ENCODE results near the gene ATP5MC2.
"Not testable (repeated sequence)": the region's sequence is repeated elsewhere in the genome, so short reads cannot be mapped to it uniquely, and the experiment has no call there.

Gene ATP5MC2

DNA sequence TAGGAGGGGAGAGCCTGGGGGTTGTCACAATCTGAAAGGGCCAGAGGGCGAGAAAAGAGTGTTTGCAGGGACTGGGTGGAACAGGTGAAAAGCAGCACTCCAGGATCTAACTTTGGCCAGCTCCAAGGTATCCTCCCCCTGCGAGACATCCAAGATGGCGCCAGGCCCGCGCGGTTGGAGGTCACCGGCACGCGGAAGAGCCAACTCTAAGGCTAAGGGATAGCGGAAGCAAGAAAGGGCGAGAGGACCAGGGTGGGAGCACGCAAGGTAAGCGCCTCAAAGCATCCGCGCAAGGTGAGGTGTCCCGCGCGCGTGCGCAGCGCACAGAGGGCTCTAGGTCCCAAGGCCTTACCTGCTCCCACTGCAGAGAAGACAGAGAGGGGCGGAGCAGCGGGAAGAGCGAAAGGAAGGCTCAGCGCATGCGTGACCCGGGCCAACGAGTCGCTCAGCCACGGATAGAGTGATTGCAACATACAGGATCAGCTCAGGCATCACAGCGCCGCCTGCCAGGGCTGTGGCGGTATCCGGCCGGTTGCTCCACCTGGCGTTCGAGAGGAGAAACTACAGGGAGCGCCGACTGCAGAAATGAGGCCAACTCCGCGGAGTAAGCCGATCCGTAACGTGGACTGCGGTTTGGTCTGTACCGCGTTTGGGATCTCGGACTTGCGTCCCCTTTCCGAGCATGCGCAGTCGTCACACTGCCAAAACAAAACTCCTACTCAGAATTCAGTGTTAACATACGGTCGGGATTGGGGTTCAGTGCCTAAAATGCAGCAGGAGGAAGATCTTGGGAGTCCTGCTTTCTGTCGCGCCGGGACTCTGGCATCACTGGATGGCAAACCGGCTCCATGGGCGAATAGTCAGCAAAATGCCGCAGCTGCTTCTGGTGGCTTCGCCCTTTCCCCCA, at the start of gene ATP5MC2:
ATP5MC2 (minus strand) TSS at position 383 of the 907 bp plus-strand sequence. CDS start 3,469 bp downstream, outside the sequence.
- ChIA-PET POLR2A (interaction anchor here (0.7 to 6.6 kb wide), 24 partner anchors 9 to 376 kb away, joined by 3 to 129 read pairs (median 6); partner anchors contain the start of genes AAAS, ATF7, MYG1 and TARBP2), CTCF (interaction anchor here (0.5 to 2.0 kb wide), 14 partner anchors 9 to 612 kb away, joined by 3 to 9 read pairs (median 3); no protein-coding TSS in a partner anchor)
- TF ChIP-seq HDGF (IDR thresholded peaks at IDR 0.05; ENCODE audit: borderline replicate concordance), result no peak; the same call in 1 of the 2 replicates
- TF ChIP-seq ELF4 (IDR thresholded peaks at IDR 0.05), result 0 out of 2 replicates have a peak, but pooled peaks have one; percentile 32
- TF ChIP-seq L3MBTL2 (conservative IDR thresholded peaks at IDR 0.05), result peak; percentile 98
- TF ChIP-seq, protein P1, sequence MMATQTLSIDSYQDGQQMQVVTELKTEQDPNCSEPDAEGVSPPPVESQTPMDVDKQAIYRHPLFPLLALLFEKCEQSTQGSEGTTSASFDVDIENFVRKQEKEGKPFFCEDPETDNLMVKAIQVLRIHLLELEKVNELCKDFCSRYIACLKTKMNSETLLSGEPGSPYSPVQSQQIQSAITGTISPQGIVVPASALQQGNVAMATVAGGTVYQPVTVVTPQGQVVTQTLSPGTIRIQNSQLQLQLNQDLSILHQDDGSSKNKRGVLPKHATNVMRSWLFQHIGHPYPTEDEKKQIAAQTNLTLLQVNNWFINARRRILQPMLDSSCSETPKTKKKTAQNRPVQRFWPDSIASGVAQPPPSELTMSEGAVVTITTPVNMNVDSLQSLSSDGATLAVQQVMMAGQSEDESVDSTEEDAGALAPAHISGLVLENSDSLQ (IDR thresholded peaks at IDR 0.05), result peak; percentile 15; the same call in 1 of the 2 replicates
- TF ChIP-seq SUZ12 (IDR thresholded peaks at IDR 0.05), result no peak
- peak; percentile 97 for DNase-seq (ENCODE audit: extremely low spot score)

DNA sequence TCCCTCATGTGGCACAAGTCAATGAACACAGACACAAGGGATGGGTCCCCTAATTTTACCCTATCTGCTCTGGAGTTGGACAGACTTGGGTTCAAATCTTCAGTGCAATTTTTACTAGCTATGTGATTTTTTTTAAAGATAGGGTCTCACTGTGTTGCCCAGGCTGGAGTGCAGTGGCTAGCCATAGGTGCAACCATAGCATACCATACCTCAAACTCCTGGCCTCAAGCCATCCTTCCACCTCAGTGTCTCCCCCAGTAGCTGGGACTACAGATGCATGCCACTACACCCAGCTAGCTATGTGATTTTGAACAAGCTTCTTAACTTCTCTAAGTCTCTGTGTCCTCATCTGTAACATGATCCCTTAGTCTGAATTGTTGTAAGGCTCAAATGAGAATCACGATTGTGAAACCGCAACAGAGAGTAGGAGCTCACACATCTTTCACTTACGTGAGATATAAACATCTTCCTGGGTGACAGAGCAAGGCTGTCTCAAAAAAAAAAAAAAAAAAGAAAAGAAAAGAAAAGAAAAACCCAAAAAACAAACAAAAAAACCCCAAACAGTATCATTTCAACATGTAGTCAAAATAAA, 46.7 kb upstream of the ATP5MC2 start:
- TF ChIP-seq SUZ12 (IDR thresholded peaks at IDR 0.05) (no peak), BHLHE40 (IDR thresholded peaks at IDR 0.05; ENCODE audit: borderline replicate concordance) (no peak), ARNT (IDR thresholded peaks at IDR 0.05) (no peak), FOXA1 (IDR thresholded peaks at IDR 0.05) (no peak), CTBP1 (IDR thresholded peaks at IDR 0.05; ENCODE audit: borderline replicate concordance) (no peak), LEF1 (IDR thresholded peaks at IDR 0.05; ENCODE audit: borderline replicate concordance) (no peak)
- DNase-seq (ENCODE audit: extremely low spot score), result no peak
- ChIA-PET POLR2A (interaction anchor here (1.2 kb wide), 1 partner anchor 14 kb away, joined by 3 read pairs; no protein-coding TSS in a partner anchor), CTCF (interaction anchor here (0.6 to 1.1 kb wide), 4 partner anchors 11 to 263 kb away, joined by 3 to 4 read pairs (median 3); partner anchors contain the start of gene HOXC10)

DNA sequence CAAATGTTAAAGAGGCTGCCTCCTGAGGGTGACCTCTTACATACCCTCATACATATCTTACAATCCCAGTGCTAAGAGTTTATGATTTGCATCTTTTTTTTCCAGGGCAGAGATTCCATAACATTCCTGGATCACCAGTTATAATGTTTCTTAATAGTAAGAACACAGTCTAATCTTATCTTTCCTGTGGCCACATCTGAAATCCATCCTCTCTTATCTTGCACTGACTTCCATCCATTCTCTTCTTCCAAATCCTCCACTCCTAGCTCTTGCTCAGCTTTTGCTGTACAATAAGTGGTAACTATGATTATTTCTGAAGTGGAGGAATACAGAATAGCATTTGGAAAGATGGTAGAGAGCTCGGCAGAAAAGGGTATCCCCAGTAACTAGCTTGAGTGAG, 45.1 kb upstream of the ATP5MC2 start:
- TF ChIP-seq BHLHE40 (IDR thresholded peaks at IDR 0.05; ENCODE audit: borderline replicate concordance) (no peak), HDGF (IDR thresholded peaks at IDR 0.05; ENCODE audit: borderline replicate concordance) (no peak), NFRKB (IDR thresholded peaks at IDR 0.05) (no peak), ARNT (IDR thresholded peaks at IDR 0.05) (no peak), FOXM1 (IDR thresholded peaks at IDR 0.05; ENCODE audit: borderline replicate concordance) (no peak), SP1 (IDR thresholded peaks at IDR 0.05) (no peak), LEF1 (IDR thresholded peaks at IDR 0.05; ENCODE audit: borderline replicate concordance) (no peak), SUZ12 (IDR thresholded peaks at IDR 0.05) (no peak), ELF4 (IDR thresholded peaks at IDR 0.05) (no peak), L3MBTL2 (conservative IDR thresholded peaks at IDR 0.05) (no peak), FOXK2 (IDR thresholded peaks at IDR 0.05) (no peak), CTBP1 (IDR thresholded peaks at IDR 0.05; ENCODE audit: borderline replicate concordance) (no peak), FOXA1 (IDR thresholded peaks at IDR 0.05) (no peak), ZNF384 (IDR thresholded peaks at IDR 0.05) (no peak), TARDBP (IDR thresholded peaks at IDR 0.05) (no peak)
- TF ChIP-seq, protein P1 (IDR thresholded peaks at IDR 0.05), result no peak
- no peak for DNase-seq (ENCODE audit: extremely low spot score)
- POLR2A ChIA-PET, result no interaction called here
- CTCF ChIA-PET, result interaction anchor here (1.4 kb wide), 1 partner anchor 23 kb away, joined by 5 read pairs; no protein-coding TSS in a partner anchor

DNA sequence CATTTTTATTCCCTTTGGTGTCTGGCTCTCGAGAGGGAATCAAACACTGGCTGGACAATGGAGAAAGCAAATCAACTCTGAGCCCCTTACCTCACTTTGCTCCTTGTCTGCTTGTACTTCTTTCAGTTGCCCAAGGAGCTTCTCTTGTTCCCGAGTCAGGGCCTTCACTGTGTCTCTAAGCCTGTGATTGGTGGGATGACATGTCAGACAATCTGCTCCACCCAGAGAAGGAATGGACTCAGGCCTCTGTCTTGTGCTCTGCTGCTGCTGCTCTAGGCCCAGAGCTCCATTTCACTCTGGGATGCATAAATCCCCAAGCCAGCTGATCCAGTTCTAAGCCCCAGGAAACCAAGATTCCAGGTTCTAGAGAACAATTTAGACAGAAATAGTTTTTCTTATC, 43.8 kb upstream of the ATP5MC2 start:
- TF ChIP-seq NFRKB (IDR thresholded peaks at IDR 0.05) (no peak), ZNF384 (IDR thresholded peaks at IDR 0.05) (no peak), ARNT (IDR thresholded peaks at IDR 0.05) (no peak), SP1 (IDR thresholded peaks at IDR 0.05) (no peak), BHLHE40 (IDR thresholded peaks at IDR 0.05; ENCODE audit: borderline replicate concordance) (no peak)
- TF ChIP-seq, protein P1 (IDR thresholded peaks at IDR 0.05), result peak; percentile 87
- CTCF ChIA-PET, result no interaction called here
- no peak for DNase-seq (ENCODE audit: extremely low spot score)
- POLR2A ChIA-PET, result no interaction called here

DNA sequence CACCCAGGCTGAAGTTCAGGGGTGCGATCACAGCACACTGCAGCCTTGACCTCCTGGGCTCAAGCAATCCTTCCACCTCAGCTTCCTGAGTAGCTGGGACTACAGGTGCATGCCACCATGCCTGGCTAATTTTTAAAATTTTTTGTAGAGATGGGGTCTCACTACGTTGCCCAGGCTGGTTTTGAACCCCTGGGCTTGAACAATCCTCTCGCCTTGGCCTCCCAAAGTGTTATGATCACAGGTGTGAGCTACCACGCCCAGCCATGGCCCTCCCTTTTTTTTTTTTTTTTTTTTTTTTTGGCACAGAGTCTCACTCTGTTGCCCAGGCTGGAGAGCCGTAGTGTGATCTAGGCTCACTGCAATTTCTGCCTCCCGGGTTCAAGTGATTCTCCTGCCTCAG, 42.7 kb upstream of the ATP5MC2 start:
- CTCF ChIA-PET; DNase-seq (ENCODE audit: extremely low spot score); POLR2A ChIA-PET: not testable (repeated sequence)

DNA sequence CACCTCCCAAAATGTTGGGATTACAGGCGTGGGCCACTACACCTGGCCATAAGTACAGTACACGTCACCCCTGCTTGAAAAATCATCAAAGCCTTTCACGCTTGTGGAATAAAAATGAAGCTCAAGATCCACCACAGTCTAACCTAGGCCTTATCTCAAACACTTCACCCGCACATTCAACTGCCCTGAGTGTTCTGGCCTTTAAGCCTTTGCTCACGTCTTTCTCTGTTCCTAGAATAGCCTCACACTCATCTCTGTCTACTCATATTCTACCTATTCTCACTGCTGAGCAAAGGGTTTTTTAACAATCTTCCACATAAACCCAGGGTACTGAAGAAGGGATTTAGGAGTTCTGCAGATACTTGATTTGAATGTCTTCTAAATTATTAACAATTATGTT, 41.4 kb upstream of the ATP5MC2 start:
- no peak for DNase-seq (ENCODE audit: extremely low spot score)
- TF ChIP-seq ARNT (IDR thresholded peaks at IDR 0.05) (no peak), BHLHE40 (IDR thresholded peaks at IDR 0.05; ENCODE audit: borderline replicate concordance) (no peak), HDGF (IDR thresholded peaks at IDR 0.05; ENCODE audit: borderline replicate concordance) (no peak), FOXM1 (IDR thresholded peaks at IDR 0.05; ENCODE audit: borderline replicate concordance) (no peak), ZNF384 (IDR thresholded peaks at IDR 0.05) (no peak), ELF4 (IDR thresholded peaks at IDR 0.05) (no peak), NFRKB (IDR thresholded peaks at IDR 0.05) (no peak), FOXA1 (IDR thresholded peaks at IDR 0.05) (no peak), SP1 (IDR thresholded peaks at IDR 0.05) (no peak)
- TF ChIP-seq, protein P1 (IDR thresholded peaks at IDR 0.05), result no peak
- CTCF ChIA-PET, result interaction anchor here (1.2 kb wide), 1 partner anchor 15 kb away, joined by 3 read pairs; no protein-coding TSS in a partner anchor
- POLR2A ChIA-PET, result no interaction called here
